Neural progenitor cell (in vitro differentiated cells): ENCODE measurements around the gene RNF34. TPM values are rescaled to one million over a fixed set of nuclear protein-coding genes. Genes with fewer than 3 reads are reported as not detected.

Experiments used
- DNase-seq: peaks from one replicate; pipeline ENCODE4 v3.0.0-alpha.2; 2016; ENCODE audit warnings: low spot score
- H2AFZ ChIP-seq: fragments of 200-600 bp; sonication (generic); replicated peaks from 2 replicates; pipeline ENCODE4 v1.6.1; 2016; ENCODE audit warnings: antibody characterized with exemption
- H3F3A ChIP-seq: fragments of 200-600 bp; sonication (generic); 2 replicates; pipeline ENCODE4 v1.6.1; 2016; ENCODE audit warnings: antibody characterized with exemption, low read depth
- H3K27ac ChIP-seq: fragments of 200-600 bp; sonication (generic); 2 replicates; pipeline ENCODE4 v1.5.1; 2016; ENCODE audit warnings: mild to moderate bottlenecking
- H3K27me3 ChIP-seq: fragments of 200-600 bp; sonication (generic); 2 replicates; pipeline ENCODE4 v1.6.1; 2016; ENCODE audit warnings: mild to moderate bottlenecking, moderate library complexity
- H3K36me3 ChIP-seq: fragments of 200-600 bp; sonication (generic); 2 replicates; pipeline ENCODE4 v1.5.1; 2016
- H3K4me1 ChIP-seq: fragments of 200-600 bp; sonication (generic); 2 replicates; pipeline ENCODE4 v1.6.1; 2016; ENCODE audit warnings: mixed run types
- H3K4me2 ChIP-seq: fragments of 200-600 bp; sonication (generic); 2 replicates; pipeline ENCODE4 v1.6.1; 2016
- H3K4me3 ChIP-seq: fragments of 200-600 bp; sonication (generic); 2 replicates; pipeline ENCODE4 v1.5.1; 2016
- H3K79me2 ChIP-seq: fragments of 200-600 bp; sonication (generic); 2 replicates; pipeline ENCODE4 v1.6.1; 2016; ENCODE audit warnings: low read depth
- H3K9ac ChIP-seq: fragments of 200-600 bp; sonication (generic); 2 replicates; pipeline ENCODE4 v1.6.1; 2016
- H3K9me3 ChIP-seq: fragments of 200-600 bp; sonication (generic); 2 replicates; pipeline ENCODE4 v1.5.1; 2016; ENCODE audit warnings: low read depth
- H4K20me1 ChIP-seq: fragments of 200-600 bp; sonication (generic); 2 replicates; pipeline ENCODE4 v1.6.1; 2016; ENCODE audit warnings: low read depth
- H3K27ac Mint-ChIP-seq: 3 replicates; pipeline ENCODE4 v1.8.0; 2021; ENCODE audit warnings: mixed read lengths
- H3K27me3 Mint-ChIP-seq: 2 replicates; pipeline ENCODE4 v1.8.0; 2022; ENCODE audit warnings: low read depth, mild to moderate bottlenecking, inconsistent platforms, moderate library complexity, mixed read lengths; ENCODE audit not compliant: insufficient read depth
- H3K36me3 Mint-ChIP-seq: 3 replicates; pipeline ENCODE4 v1.8.0; 2021; ENCODE audit warnings: mixed read lengths
- H3K4me1 Mint-ChIP-seq: 3 replicates; pipeline ENCODE4 v1.8.0; 2021; ENCODE audit warnings: mixed read lengths
- H3K4me3 Mint-ChIP-seq: 3 replicates; pipeline ENCODE4 v1.8.0; 2021; ENCODE audit warnings: mild to moderate bottlenecking, moderate library complexity, mixed read lengths
- H3K9me3 Mint-ChIP-seq: 3 replicates; pipeline ENCODE4 v1.8.0; 2020; ENCODE audit warnings: mixed read lengths
- EZH2 ChIP-seq: fragments of 200-600 bp; sonication (generic); IDR thresholded peaks from 2 replicates; pipeline ENCODE4 v1.6.1; 2017; ENCODE audit warnings: antibody characterized with exemption, mild to moderate bottlenecking, moderate library complexity
- EZH2phosphoT487 ChIP-seq: fragments of 200-600 bp; sonication (generic); IDR thresholded peaks from 2 replicates; pipeline ENCODE4 v1.6.1; 2017; ENCODE audit warnings: antibody characterized with exemption
- total RNA-seq: library from RNA; depleted of rRNA; stranded (reverse); fragments of >200 nt; gene quantifications from 2 replicates; pipeline ENCODE4 v1.2.3, GENCODE V29; 2015; ENCODE audit warnings: low replicate concordance
- TF ChIP-seq, protein P1 (sequence below): fragments of 200-600 bp; sonication (generic); IDR thresholded peaks from 2 replicates; pipeline ENCODE4 v1.5.1; 2017; ENCODE audit warnings: antibody characterized with exemption, mild to moderate bottlenecking

RNF34 gene
- total RNA-seq, 1 donor from 2014 or later = 57.8 TPM

DNA sequence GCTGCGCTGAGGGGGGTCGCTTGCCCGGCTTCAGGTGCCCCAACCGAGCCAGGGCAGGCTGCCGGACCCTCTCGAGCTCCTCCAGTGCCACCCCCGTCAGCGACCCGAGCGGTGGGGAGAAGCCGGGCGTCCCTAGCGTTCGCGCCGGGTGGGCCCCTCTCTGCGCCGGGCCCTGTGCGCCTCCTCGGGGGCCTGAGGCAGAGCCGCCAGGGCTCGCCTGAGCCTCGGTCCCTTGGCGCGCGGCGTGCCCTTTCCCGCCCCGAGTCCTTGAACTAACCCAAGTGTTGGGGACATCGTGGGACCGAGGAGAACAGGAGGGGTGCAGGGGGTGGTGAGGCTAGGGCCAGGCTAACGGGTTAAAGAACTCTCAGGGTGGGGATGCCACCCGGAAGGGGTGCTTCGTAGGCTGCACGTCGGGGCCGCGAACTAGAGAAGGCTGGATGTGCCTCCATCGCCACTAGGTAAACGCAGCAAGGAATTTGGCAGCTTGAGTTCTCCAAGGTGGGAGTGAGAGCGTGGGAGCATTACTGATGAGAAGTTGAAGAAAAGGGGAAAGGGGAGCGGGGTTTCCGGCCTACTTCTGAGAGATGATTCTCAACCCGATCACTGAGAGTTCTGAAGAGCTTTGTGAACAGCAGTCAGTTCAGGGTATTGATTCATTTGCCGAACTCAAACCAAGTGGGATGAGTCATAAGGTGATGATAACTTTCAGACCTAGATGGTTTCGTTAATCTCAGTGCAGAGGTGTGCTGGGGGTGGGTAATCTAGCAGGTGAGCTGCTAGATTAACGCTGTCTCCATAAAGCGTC, 618 bp downstream of the RNF34 start:
- DNase-seq = peak; percentile 60
- H3K9me3 ChIP-seq = no peaks in the 10 kb centered on the region
- peak overlapping the region; percentile 96 for H3K4me3 Mint-ChIP-seq
- peaks cover 2% of the 10 kb centered on the region for H3K36me3 Mint-ChIP-seq
- H3K27ac Mint-ChIP-seq = no peak overlapping the region
- H3K4me1 Mint-ChIP-seq = peaks cover 24% of the 10 kb centered on the region
- peaks cover 2% of the 10 kb centered on the region for H3K27me3 Mint-ChIP-seq
- H3K9ac ChIP-seq = peak overlapping the region; percentile 59
- peaks cover 22% of the 10 kb centered on the region for H4K20me1 ChIP-seq
- TF ChIP-seq EZH2 (no peak), EZH2phosphoT487 (no peak)
- TF ChIP-seq, protein P1, sequence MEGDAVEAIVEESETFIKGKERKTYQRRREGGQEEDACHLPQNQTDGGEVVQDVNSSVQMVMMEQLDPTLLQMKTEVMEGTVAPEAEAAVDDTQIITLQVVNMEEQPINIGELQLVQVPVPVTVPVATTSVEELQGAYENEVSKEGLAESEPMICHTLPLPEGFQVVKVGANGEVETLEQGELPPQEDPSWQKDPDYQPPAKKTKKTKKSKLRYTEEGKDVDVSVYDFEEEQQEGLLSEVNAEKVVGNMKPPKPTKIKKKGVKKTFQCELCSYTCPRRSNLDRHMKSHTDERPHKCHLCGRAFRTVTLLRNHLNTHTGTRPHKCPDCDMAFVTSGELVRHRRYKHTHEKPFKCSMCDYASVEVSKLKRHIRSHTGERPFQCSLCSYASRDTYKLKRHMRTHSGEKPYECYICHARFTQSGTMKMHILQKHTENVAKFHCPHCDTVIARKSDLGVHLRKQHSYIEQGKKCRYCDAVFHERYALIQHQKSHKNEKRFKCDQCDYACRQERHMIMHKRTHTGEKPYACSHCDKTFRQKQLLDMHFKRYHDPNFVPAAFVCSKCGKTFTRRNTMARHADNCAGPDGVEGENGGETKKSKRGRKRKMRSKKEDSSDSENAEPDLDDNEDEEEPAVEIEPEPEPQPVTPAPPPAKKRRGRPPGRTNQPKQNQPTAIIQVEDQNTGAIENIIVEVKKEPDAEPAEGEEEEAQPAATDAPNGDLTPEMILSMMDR = no peak
- H3K9me3 Mint-ChIP-seq = peaks cover 2% of the 10 kb centered on the region
- peaks cover 24% of the 10 kb centered on the region for H3K4me1 ChIP-seq
- H3K79me2 ChIP-seq = peaks cover 63% of the 10 kb centered on the region
- peak overlapping the region; percentile 7 for H2AFZ ChIP-seq
- peak overlapping the region; percentile 1 for H3K27ac ChIP-seq
- H3K36me3 ChIP-seq = no peaks in the 10 kb centered on the region
- H3K4me2 ChIP-seq = peak overlapping the region; percentile 90
- peaks cover 20% of the 10 kb centered on the region for H3F3A ChIP-seq
- no peaks in the 10 kb centered on the region for H3K27me3 ChIP-seq
- H3K4me3 ChIP-seq = peak overlapping the region; percentile 64

DNA sequence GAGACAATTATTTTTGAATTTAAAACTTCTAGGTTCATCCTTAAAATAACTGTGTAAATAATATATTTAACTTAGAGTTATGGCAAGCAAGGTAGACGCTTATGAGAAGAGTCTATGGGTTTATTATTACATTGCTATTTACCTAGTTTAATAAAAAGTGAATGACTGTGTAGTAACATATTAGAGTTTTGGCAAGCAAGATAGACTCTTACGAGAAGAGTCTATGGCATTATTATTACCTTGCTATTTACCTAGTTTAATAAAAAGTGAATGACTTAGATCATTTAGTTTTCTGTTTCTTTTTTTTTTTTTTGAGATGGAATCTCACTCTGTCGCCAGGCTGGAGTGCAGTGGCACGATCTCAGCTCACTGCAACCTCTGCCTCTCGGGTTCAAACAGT, 3.8 kb downstream of the RNF34 start:
- Histone ChIP-seq H3K9me3 (no peaks in the 10 kb centered on the region), H3F3A (peaks cover 19% of the 10 kb centered on the region), H3K4me1 (peaks cover 23% of the 10 kb centered on the region), H3K36me3 (no peaks in the 10 kb centered on the region), H3K27ac (no peak overlapping the region), H3K4me3 (no peak overlapping the region), H2AFZ (no peak overlapping the region), H3K9ac (no peak overlapping the region), H4K20me1 (peaks cover 36% of the 10 kb centered on the region), H3K27me3 (no peaks in the 10 kb centered on the region), H3K79me2 (peaks cover 91% of the 10 kb centered on the region), H3K4me2 (no peak overlapping the region)
- H3K4me3 Mint-ChIP-seq = no peak overlapping the region
- H3K27ac Mint-ChIP-seq = no peak overlapping the region
- H3K4me1 Mint-ChIP-seq = peaks cover 19% of the 10 kb centered on the region
- H3K27me3 Mint-ChIP-seq = peaks cover 2% of the 10 kb centered on the region
- DNase-seq = no peak
- no peak for TF ChIP-seq EZH2
- no peak for TF ChIP-seq EZH2phosphoT487
- TF ChIP-seq, protein P1 = no peak
- no peaks in the 10 kb centered on the region for H3K9me3 Mint-ChIP-seq
- peaks cover 11% of the 10 kb centered on the region for H3K36me3 Mint-ChIP-seq

DNA sequence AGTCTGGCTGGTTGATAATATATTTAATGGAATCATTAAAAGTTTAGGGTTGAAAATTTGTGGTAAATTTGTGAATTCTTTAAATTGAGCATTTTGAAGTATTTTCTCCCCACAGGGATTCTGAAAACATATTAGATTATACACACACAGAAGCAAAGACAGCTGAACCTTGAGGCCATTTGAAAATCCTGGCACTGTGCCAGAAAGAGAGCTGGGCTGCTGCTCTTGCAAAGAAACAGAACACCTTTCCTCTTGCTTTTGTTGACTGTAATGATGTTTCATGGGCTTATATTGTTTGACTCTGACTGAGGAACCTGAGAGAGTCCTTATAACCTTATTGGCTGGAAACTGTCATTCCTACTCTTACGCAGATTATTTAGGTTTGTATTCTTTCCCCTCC, 4.8 kb downstream of the RNF34 start:
- no peak overlapping the region for H2AFZ ChIP-seq
- no peak overlapping the region for H3K4me2 ChIP-seq
- H3K4me1 ChIP-seq = peaks cover 18% of the 10 kb centered on the region
- TF ChIP-seq EZH2 (no peak), EZH2phosphoT487 (no peak)
- TF ChIP-seq, protein P1 = no peak
- no peaks in the 10 kb centered on the region for H3K36me3 ChIP-seq
- Mint-ChIP-seq H3K36me3 (peaks cover 11% of the 10 kb centered on the region), H3K4me1 (peaks cover 17% of the 10 kb centered on the region), H3K27ac (no peak overlapping the region), H3K9me3 (no peaks in the 10 kb centered on the region), H3K27me3 (peaks cover under 1% of the 10 kb centered on the region), H3K4me3 (no peak overlapping the region)
- H4K20me1 ChIP-seq = peaks cover 38% of the 10 kb centered on the region
- no peaks in the 10 kb centered on the region for H3K27me3 ChIP-seq
- no peak overlapping the region for H3K9ac ChIP-seq
- H3F3A ChIP-seq = peaks cover 9% of the 10 kb centered on the region
- DNase-seq = no peak
- H3K9me3 ChIP-seq = no peaks in the 10 kb centered on the region
- no peak overlapping the region for H3K27ac ChIP-seq
- peaks cover 94% of the 10 kb centered on the region for H3K79me2 ChIP-seq
- H3K4me3 ChIP-seq = no peak overlapping the region
